Medulla oblongata (tissue), 1 donor: ENCODE measurements around the gene FXYD5.

Experiments used
- DNase-seq: peaks from one replicate; pipeline ENCODE4 v3.0.0-alpha.2; 2015; ENCODE audit errors: extremely low spot score

FXYD5 gene

GRCh38 chr19:35155981-35156672 lies 1.6 kb downstream of the FXYD5 start:
- no peak for DNase-seq

- no peak for DNase-seq
Measured at GRCh38 chr19:35156673-35157014, 2.1 kb downstream of the FXYD5 start.

- no peak for DNase-seq
Measured at GRCh38 chr19:35157431-35157830, 2.9 kb downstream of the FXYD5 start.

- no peak for DNase-seq
Measured at GRCh38 chr19:35159606-35160005, 5.1 kb downstream of the FXYD5 start.

- no peak for DNase-seq
Measured at GRCh38 chr19:35160629-35161433, 6.3 kb downstream of the FXYD5 start.

- DNase-seq: no peak
Measured at GRCh38 chr19:35161434-35161743, 6.9 kb downstream of the FXYD5 start.

GRCh38 chr19:35162471-35163326 lies 8.2 kb downstream of the FXYD5 start:
- no peak for DNase-seq

- no peak for DNase-seq
Measured at GRCh38 chr19:35164418-35164817, 9.9 kb downstream of the FXYD5 start.

- no peak for DNase-seq
Measured at GRCh38 chr19:35165200-35166058, 10.9 kb downstream of the FXYD5 start.

GRCh38 chr19:35166100-35167063 lies 11.8 kb downstream of the FXYD5 start:
- DNase-seq: no peak

GRCh38 chr19:35167251-35168119 lies 12.9 kb downstream of the FXYD5 start:
- DNase-seq: peak; percentile 64

- no peak for DNase-seq
Measured at GRCh38 chr19:35168196-35168595, 13.7 kb downstream of the FXYD5 start.

- no peak for DNase-seq
Measured at GRCh38 chr19:35169221-35169995, 14.9 kb downstream of the FXYD5 start.

GRCh38 chr19:35170359-35171061 lies 16.0 kb downstream of the FXYD5 start:
- peak; percentile 44 for DNase-seq

- DNase-seq: no peak
Measured at GRCh38 chr19:35171730-35172129, 17.2 kb downstream of the FXYD5 start.

- no peak for DNase-seq
Measured at GRCh38 chr19:35174226-35174625, 19.7 kb downstream of the FXYD5 start.

GRCh38 chr19:35176181-35176570 lies 21.6 kb downstream of the FXYD5 start:
- DNase-seq: no peak
